GM21381 (cell line): Measurements from ENCODE around the gene ALPP.
"Not testable (repeated sequence)": the region's sequence is repeated elsewhere in the genome, so short reads cannot be mapped to it uniquely, and the experiment has no call there.

Experiments used
- ATAC-seq: cut with Tn5 transposase; IDR thresholded peaks from one replicate; pipeline ENCODE4 v1.9.1; 2021; ENCODE audit warnings: mild to moderate bottlenecking, moderate library complexity; ENCODE audit not compliant: unreplicated experiment

ALPP gene

DNA sequence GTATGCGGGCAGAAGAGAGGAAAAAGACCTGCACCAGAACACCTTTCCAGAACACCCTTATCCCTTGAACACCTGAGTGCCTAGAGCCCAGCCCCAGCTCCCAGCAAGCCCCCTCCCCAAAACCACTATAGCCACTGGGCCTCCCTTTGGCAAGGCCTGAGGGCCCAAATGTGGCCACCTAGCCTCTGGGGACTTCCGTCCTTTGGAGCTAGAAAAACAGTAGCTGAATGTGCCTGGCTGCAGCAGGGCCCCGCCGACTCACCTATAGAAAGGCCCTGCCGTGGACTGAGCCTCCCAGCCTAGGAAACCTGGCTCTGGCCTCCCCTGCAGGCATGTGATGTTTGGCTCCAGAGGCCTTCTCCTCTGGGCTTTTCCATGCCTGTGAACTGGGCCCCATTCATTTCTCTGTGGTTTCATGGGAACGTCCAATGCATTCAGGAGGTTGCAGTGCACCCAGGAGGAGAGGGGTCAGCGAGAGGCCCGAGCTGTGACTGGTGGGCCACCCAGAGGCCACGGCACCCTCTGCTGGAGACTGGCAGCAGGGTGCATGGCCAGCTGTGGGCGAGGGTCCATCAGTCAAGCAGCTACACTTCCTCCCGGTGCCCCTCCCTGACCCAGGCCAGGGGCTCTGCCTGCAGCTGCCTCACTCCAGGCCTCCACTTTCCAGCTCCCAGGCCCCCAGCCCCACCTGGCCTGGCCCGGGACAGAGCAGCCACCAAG lies 15.3 kb upstream of the ALPP start:
- not testable (repeated sequence) for ATAC-seq

DNA sequence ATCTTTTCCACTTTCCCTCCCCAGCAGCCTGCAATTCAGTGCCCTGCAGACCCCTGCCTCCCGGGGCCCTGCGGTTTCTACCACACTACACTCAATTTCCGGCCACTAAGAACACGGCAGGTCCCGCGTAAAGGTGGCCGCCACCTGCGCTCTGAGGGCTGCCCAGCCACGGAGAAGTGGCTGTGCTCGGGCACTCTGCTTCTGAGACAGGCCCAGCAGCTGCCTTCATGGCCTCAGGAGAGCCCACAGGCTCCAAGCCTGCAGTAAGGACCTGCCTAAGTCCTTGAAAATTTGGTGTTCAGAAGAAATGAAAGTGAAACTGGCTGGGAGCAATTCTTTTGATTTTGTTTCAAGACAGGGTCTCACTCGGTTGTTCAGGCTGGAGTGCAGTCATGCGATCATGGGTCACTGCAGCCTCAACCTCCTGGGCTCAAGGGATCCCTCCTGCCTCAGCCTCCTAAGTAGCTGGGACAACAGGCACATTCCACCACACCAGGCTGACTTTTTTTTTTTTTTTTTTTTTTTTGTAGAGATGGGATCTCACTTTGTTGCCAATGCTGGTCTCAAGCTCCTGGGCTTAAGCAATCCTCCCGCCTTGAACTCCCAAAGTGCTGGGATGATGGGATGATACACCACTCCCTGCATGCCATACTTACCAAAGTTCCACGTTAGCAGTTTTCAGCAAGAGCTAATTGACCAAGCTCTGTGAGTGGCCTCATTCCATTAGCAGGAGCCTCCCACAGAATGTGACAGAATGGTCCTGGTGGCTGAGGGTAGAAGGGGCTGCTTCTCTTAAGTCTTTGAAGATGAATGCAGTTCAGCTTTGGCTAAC lies 14.6 kb upstream of the ALPP start:
- ATAC-seq = no peak

DNA sequence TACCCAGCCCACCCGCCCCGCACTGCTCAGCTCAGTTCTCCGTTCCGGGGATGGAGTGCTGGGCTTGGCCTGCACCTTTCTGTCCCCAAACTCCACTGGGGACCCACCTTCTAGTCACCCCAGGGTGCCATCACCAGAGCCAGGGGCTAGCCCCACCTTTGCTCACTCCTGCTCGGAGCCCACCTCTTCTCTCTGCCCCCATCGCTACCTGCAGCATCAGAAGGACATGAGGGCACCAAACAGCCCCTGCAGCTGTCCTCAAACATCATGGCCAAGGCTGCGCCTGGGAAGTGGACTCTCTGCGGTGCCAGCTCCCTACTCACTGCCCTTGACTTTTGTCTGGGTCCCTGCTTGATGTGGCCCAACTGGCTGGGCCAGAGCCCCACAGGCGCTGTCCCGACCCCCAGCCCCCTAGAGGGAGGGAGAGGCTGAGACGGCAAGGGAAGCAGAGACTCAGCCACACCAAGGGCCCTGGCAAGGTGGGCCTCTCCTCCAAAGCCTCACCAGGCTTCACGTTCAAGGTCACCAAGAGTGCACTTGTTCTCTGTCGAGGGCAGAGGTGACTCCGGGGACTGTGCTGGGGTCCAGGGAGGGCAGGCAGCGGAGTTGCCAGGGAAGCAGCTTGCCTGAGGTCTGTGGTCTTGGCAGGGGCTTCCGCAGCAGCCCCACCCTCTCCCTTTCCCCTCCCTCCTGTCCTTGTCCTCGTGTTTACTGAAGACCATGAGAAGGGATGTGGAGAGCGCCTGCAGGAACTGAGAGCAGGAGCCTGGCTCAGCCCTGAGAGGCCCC lies 13.6 kb upstream of the ALPP start:
- ATAC-seq = not testable (repeated sequence)

DNA sequence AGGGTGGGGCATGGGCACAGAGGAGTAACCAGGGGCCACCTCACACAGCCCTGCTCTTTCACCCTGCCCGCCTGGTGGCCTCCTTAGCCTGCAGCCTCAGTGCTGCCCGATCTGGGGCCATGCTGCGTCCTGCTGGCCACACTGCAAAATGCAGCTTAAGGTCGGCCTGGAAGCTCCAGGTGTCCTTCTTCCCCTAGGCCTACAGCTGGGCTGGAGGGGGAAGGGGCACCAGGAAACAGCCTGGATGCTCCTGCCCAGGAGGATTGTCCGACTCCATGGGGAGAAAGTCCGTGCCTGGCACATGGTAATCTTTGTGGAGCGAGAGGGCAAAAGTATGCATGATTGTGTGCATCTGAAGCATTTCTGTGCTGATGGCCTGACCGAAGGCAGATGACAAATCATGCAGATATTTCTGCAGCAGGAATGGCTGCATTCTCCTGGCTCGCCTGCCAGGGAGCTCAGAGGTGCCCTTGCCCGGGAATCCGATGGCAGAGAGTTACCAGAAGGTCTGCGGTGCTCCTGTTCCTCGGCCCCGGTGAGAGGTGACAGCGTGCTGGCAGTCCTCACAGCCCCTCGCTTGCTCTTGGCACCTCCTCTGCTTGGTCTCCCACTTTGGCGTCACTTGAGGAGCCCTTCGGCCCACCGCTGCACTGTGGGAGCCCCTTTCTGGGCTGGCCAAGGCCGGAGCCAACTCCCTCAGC lies 12.8 kb upstream of the ALPP start:
- ATAC-seq = no peak

DNA sequence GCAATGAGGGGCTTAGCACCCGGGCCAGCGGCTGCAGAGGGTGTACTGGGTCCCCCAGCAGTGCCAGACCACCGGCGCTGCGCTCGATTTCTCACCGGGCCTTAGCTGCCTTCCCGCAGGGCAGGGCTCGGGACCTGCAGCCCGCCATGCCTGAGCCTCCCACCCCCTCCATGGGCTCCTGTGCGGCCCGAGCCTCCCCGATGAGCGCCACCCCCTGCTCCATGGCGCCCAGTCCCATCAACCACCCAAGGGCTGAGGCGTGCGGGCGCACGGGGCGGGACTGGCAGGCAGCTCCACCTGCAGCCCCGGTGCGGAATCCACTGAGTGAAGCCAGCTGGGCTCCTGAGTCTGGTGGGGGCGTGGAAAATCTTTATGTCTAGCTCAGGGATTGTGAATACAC lies 12.1 kb upstream of the ALPP start:
- ATAC-seq = not testable (repeated sequence)

DNA sequence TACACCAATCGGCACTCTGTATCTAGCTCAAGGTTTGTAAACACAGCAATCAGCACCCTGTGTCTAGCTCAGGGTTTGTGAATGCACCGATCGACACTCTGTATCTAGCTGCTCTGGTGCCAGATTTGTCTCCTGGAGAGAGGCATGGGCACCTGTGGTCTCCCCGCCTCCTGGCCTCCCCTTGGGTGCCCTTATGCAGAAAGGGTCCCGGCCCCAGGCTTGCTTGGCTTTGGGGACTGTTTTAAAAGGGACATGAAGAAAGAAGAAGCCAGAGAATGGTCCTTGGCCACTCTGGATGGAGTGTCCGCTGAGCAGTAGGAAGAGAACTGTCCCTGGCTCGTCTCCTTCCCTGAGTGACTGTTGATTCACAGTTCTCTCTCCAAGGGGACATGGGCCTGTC lies 11.5 kb upstream of the ALPP start:
- no peak for ATAC-seq

DNA sequence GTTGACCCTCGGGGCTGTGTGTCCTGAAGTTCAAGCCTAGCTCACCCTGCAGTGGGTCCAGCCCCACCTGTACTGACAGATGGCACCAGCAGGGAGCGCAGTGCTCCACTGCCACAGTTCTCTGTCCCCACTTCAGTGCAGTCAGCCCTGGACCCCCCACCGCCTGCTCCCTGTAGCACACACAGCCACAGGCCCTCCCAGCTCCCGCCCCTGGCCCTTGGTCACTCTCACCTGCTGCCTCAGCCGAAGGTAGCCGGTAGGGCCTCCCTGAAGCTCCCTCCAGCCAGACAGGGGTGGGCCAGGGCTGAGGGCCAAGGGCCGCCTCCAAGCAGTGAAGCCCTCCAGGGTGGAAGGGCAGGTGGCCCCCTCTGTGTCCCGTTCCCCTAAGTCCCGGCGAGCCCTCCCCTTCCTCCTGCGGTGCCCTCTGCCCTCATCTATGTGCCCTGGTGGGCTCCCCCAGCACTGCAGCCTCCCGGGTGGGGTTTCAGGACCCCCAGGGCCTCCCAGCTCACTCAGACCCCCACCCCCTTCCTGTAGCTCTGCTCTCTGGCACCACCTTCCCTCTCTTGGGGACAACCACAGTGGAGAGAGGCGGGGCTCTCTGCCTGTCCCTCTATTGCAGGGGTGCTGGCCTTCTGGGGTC lies 10.8 kb upstream of the ALPP start:
- ATAC-seq = no peak

DNA sequence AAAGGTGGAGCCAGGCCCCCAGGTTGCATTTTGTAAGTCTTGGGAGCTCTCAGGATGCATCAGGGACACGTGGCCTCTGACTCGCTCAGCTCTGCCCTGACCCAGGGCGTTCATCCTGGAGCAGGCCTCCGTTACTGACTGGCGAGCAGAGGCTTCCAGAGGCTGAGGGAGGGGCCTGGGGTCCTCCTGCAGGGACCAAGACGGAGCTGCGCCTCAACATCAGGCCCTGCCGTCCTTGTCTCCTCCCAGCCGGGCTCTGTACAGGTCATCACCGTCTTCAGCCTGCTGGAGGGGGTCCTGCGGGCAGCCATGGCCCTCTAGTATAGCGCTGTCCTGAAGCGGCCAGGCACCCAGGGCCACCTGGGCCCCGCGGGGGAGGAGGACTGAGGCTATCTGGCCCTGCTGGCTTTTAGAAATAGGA lies 10.2 kb upstream of the ALPP start:
- ATAC-seq = no peak

DNA sequence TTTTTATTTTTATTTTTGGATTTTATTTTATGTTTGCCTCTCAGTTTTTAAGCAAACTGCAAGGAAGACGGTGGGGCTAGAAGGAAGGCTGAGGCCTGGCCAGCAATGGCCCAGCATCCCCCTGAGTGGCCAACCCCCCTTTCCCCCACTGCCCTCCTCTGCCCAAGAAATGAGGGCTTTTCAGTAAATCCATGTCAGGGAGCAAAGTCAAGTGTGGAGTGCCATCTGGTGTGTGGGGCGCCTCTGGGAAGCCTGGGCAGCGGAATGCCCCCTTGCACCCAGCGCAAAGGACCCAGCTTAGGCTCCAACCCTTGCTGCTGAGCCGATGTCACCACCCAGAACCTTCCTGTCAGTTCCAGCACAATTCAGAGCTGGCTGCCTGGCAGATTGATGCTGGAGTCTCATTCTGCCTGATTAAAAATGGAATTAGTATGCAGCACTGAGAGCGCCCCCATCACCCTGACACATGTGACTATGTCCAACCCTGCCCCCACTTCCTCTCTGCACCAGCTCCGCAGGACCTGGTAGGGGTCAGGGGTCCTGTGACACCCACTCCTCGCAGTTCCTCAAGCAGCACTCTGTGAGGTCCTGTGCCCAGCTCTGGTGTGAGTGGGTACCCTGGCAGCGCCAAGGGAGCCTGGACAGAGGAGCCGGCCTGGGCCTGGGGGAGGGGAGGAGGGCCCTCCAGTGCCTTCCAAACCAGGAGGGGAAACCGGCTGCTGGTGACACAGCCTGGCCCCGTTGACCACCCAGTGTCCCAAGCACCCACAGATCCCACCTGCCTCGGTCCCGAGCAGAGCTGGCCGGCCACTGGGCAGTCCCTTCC lies 9.2 kb upstream of the ALPP start:
- ATAC-seq = no peak

DNA sequence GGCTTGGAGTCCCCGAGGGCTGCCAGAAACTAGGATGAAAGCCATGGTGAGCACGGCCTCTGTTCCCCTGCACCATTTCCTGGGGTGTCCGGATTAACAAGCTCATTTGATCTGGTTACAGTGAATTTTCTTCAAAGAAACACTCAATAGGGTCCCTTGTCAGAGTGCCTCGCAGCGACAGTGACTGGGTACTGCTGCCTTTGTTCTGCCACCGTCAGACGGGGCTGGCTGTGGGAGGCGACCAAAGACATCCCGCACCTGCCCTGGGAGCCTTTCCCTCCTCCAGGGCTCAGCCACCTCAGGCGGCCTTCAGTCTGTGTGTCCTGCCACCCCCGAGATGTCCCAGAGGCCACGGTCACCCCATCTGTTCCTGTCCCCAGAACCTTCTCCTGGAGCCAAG lies 8.5 kb upstream of the ALPP start:
- not testable (repeated sequence) for ATAC-seq

DNA sequence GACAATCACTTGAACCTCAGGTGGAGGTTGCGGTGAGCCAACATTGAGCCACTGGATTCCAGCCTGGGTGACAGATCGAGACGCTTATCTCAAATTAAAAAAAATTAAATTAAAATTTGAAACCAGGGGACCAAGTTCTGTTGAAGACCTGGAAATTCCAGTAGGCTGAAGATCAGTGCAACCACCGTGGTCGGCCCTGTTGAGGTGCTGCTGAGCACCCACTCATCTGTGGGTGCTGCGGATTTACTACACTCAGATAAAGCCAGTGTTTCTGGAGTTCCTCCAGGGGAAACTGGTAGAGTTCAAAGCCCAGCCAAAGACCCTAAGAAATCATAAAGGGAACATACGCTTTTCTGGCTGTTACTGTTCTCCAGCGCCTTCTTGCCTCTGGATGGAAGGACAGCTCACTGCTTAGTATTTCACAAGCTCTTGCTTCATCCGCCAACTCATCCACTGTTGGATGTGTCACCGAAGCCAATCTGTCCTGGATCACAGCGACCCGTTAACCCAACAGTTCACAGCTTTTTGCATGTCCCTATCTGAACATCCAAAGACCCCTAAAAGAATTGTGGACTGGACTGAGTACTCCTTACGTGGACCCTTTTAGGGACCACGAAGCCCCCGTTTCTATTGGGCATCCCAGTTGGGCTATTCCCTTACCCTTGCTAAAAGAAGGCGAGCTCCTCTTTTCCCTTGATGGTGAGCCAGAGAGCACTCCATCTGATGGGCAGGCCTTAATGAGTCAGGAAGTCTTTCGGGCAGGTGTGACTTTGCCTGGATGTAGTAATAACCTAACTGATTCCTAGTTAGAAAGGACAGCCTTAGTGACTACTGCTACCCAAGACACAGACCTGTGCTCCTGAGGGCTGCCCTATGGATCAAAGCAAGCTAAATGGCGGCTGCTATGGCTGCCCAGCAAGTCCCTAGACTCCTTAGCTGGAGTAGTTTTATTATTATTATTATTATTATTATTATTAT lies 6.0 kb upstream of the ALPP start:
- ATAC-seq = no peak

DNA sequence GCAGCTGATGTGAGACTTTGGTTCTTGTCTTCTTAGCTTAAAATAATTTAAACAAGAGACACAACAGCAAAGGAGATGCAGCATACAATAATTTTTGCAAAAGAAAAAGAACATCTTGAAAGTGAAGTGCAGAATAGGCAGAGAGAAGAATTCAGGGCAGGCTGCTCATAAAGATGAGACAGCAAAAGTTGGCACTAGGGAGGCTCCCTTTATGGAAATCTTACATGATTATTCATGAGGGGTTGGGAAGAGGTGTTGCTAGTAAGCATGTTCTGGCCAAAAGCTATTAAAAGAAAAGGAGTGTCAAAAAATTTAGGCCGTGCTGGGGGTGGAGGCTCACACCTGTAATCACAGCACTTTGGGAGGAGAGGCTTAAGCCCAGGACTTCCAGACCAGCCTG lies 4.2 kb upstream of the ALPP start:
- no peak for ATAC-seq

DNA sequence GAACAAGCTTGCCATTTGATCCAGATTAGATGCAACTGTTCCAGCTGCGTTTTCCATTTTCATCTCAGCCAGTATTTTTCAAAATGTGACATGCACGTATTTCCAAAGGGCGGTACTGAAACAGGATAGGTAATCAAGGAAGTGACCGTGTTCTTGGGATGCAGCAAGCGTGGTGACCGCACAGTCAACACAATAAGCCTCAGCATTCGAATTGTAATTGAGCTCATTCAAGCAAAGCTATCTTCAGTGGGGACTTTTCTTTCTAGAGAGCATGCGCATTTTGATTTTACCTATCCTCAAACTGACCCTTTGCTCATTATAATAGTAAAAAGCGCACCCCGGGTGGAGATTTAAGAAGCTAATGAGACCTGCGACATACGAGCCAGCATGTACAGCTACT lies 3.4 kb upstream of the ALPP start:
- ATAC-seq = no peak

DNA sequence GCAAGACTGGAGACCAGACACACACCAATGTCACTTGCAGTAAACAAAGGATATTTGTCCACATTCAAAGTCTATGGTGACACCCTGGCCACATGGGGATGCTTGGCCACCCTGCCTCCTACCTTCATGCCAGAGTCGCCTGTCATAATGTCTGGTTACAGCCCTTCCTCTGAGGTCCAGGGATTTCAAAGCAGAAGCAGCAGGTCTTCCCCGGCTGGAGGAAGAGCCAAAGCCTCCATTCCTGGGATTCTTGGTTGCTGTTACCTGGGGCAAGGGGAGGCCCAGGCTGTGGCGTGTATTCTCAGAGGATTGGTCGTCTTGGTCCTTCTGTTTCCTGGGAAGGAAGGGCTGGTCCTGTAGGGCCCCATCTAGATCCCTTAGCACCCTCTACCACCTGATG lies 2.3 kb upstream of the ALPP start:
- ATAC-seq = no peak

DNA sequence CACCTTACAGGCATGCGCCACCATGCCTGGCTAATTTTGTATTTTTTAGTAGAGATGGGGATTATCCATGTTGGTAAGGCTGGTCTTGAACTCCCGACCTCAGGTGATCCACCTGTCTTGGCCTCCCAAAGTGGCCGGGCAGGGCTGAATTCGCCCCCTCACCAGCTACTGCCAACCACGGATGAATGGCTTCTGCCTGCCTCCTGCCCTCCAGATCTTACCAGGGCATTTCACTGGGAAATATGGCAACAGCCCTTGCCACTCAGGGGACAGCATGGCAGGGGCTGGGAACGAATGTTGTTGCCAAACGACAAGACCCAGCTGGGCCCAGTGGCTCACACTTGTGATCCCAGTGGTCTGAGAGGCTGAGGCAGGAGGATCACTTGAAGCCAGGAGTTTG lies 1.8 kb upstream of the ALPP start:
- ATAC-seq = no peak

DNA sequence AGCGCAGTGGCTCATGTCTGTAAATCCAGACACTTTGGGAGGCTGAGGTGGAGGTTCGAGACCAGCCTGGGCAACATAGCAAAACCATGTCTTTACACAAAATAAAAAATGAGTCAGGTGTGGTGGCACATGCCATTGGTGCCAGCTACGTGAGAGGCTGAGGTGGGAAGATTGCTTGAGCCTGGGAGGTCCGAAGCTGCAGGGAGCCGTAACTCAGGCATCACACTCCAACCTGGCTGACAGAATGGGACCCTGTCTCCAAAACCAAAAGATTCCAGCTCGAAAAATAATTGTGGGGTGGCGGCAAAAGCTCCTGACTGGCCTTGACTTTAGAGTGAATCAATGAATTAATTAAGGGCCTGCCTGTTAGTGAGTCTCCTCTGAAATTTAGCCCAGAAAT lies 1.2 kb upstream of the ALPP start:
- ATAC-seq = no peak

DNA sequence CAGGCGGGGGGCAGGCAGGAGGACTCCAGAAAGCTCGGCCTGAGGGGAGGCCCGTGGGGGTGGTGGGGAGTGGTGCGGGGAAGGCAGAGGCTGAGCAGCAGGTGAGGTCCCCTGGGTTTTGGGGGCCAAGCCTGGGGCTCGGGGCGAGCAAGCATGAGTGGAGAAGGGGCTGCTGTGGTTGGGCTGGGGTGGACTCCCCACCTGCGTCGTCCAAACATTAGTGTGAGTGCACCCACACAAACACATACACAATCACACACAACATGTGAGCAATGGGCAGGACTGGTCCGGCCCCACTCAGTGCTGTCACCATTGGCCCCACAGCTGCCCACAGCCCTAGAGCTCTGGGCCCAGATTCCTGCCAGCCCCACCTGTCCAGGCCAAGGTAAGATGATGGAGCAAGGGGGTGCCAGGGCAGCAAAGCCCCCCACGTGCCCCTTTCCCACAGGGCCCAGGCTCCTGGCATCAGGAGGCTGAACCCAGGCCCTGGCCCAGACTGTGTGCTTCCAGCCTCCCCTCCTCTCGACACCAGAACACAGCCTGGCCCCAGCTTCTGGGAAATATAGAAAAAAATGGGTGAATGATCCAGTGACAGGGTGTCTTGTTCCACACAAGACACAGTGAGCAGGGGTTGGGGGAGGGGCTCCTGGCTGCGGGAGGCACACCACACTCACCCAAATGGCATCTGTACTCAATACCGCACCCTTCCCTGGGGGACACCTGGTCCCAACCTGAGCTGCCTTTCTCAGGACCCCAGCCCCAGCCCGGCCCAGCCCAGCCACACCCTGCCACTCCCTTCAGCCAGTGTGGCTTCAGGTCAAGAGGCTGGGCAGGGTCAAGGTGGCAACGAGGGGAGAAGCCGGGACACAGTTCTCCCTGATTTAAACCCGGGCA lies 463 bp upstream of the ALPP start:
- no peak for ATAC-seq
